Activated CD4-positive, CD25-positive, alpha-beta regulatory T cell treated with anti-CD3 and anti-CD28 coated beads, Interleukin-2, amount 50 U/mL, for 16 hours (primary cell): Measurements from ENCODE around the gene ALOX15B.

Experiments
- DNase-seq: peaks from one replicate; pipeline ENCODE4 v3.0.0-alpha.2; 2020; ENCODE audit warnings: low read depth, low spot score

The ALOX15B gene, protein sequence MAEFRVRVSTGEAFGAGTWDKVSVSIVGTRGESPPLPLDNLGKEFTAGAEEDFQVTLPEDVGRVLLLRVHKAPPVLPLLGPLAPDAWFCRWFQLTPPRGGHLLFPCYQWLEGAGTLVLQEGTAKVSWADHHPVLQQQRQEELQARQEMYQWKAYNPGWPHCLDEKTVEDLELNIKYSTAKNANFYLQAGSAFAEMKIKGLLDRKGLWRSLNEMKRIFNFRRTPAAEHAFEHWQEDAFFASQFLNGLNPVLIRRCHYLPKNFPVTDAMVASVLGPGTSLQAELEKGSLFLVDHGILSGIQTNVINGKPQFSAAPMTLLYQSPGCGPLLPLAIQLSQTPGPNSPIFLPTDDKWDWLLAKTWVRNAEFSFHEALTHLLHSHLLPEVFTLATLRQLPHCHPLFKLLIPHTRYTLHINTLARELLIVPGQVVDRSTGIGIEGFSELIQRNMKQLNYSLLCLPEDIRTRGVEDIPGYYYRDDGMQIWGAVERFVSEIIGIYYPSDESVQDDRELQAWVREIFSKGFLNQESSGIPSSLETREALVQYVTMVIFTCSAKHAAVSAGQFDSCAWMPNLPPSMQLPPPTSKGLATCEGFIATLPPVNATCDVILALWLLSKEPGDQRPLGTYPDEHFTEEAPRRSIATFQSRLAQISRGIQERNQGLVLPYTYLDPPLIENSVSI

DNA sequence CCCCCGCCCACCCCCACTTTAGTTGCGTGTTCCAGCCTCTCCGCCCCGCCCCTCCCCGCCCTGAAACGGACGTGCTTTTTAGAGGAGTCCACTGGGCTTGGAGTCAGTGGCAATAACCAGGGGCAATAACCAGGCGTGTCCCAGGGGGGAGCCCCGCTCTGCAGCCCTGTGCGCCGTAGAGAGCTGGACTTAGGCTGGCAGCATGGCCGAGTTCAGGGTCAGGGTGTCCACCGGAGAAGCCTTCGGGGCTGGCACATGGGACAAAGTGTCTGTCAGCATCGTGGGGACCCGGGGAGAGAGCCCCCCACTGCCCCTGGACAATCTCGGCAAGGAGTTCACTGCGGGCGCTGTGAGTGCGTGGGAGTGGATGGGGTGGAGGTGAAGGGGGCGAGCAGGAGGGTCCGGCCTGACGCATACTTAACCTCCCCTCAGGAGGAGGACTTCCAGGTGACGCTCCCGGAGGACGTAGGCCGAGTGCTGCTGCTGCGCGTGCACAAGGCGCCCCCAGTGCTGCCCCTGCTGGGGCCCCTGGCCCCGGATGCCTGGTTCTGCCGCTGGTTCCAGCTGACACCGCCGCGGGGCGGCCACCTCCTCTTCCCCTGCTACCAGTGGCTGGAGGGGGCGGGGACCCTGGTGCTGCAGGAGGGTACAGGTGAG lies at the start of gene ALOX15B:
ALOX15B (plus strand) TSS at position 106 of the 657 bp plus-strand sequence; CDS start at position 203, 97 bp downstream.
- DNase-seq, result no peak

- peak; percentile 91 for DNase-seq
These were observed 48.8 kb upstream of the ALOX15B start for GRCh38 chr17:7989781-7990655.

- no peak for DNase-seq
These were observed 46.3 kb upstream of the ALOX15B start for GRCh38 chr17:7992516-7992915.

DNA sequence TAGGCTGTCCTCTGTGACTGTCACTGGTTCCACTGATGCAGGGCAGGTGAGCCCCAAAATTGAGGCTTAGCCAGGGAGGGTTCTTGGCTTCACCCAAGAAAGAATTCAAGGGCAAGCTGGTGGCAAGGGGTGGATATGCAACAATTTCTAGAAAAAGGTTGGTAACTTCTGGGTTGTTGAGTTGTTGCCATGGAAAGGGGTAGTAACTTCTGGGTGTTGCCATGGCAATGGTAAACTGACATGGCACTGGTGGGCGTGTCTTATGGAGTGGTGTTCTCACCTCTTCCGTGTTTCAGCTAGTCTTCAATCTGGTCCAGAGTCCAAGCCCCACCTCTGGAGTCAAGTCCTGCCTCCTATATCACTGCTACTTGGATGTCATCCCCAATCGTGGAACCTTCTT lies 45.9 kb upstream of the ALOX15B start:
- DNase-seq, result no peak

DNA sequence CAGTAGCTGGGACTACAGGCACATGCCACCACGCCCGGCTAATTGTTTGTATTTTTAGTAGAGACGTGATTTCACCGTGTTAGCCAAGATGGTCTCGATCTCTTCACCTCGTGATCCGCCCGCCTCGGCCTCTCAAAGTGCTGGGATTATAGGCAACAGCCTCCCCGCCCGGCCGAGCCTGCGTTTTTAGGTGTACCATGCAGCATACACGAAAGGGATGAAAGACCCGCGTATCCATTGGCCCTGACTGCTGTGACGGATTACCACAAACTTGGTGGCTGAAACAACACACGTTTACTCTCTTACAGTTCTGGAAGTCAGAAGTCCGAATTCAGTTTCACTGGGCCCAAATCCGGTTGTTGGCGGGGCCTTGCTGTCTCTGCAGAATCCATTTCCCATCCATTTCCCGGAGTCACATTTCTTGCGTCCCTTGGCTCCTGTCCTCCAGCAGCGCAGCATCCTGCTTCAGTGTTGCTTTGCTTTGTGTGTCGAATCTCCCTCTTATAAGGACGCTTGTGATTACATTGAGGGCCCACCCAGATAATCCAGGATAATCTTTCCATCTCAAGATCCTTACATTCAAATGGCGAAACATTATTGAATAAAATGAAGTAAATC lies 44.8 kb upstream of the ALOX15B start:
- no peak for DNase-seq

DNA sequence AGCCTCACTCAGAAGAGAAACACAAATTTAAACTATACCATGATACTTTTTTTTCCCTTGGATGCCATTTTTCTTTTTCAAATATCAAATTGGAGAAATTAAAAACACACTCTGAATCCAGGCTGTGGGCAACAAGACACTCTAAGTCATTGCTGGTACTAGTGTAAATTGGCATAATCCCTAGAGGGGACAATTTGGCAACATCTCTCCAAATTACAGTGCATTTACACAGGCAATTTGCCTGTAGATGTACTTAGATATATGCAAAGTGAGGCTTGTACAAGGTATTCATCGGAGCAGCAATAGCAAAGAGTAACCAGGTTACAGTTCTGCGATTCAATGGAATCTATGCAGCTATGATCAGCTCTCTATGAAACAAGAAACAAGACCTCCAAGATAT lies 43.1 kb upstream of the ALOX15B start:
- DNase-seq, result no peak

DNA sequence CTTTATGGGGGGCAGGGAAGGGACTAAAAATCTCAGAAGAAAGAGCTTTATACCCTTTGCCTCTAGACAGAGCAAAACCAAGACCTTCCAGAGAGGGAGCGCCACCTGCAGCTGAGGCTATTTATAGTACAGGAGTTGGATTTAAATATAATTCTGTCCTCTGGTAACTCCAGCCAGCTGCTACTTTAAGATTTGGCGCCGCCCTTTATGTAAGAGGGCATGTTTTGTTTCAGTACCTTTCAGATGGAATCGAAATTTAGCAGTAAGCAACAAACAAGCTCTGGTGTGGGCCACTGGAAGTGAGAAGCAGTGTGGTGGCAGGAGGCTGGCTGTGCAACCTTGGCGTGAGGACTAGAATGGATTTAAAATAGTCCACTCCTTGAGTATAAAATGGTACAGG lies 41.7 kb upstream of the ALOX15B start:
- no peak for DNase-seq

- DNase-seq, result no peak
These were observed 36.7 kb upstream of the ALOX15B start, which contains the start of gene GUCY2D for GRCh38 chr17:8001976-8002720. GUCY2D (plus strand) TSS chr17:8002615; CDS start chr17:8003048, 433 bp downstream.

DNA sequence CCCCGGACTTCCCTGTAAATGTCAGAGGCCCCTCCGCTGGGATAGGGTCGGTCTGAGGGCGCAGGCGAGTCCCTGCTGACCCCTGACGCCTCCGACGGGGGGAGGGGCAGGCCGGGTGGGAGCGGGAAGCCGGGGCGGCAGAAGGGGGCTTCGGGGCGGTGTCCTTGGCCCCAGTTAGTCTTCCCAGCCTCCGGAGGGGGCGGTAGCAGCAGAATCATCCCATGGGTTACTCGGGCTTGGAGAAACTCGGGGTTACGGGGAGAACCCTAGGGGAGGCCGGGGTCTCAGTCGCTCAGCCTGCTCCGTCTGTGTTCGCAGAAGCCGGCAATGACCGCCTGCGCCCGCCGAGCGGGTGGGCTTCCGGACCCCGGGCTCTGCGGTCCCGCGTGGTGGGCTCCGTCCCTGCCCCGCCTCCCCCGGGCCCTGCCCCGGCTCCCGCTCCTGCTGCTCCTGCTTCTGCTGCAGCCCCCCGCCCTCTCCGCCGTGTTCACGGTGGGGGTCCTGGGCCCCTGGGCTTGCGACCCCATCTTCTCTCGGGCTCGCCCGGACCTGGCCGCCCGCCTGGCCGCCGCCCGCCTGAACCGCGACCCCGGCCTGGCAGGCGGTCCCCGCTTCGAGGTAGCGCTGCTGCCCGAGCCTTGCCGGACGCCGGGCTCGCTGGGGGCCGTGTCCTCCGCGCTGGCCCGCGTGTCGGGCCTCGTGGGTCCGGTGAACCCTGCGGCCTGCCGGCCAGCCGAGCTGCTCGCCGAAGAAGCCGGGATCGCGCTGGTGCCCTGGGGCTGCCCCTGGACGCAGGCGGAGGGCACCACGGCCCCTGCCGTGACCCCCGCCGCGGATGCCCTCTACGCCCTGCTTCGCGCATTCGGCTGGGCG lies 35.9 kb upstream of the ALOX15B start:
- no peak for DNase-seq

DNA sequence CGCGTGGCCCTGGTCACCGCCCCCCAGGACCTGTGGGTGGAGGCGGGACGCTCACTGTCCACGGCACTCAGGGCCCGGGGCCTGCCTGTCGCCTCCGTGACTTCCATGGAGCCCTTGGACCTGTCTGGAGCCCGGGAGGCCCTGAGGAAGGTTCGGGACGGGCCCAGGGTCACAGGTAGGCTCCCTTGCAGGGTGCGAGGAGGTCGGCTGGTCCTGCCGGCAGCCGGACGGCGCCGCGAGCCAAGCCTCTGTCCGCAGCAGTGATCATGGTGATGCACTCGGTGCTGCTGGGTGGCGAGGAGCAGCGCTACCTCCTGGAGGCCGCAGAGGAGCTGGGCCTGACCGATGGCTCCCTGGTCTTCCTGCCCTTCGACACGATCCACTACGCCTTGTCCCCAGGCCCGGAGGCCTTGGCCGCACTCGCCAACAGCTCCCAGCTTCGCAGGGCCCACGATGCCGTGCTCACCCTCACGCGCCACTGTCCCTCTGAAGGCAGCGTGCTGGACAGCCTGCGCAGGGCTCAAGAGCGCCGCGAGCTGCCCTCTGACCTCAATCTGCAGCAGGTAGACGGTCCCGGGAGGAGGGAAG lies 35.2 kb upstream of the ALOX15B start:
- DNase-seq, result no peak

DNA sequence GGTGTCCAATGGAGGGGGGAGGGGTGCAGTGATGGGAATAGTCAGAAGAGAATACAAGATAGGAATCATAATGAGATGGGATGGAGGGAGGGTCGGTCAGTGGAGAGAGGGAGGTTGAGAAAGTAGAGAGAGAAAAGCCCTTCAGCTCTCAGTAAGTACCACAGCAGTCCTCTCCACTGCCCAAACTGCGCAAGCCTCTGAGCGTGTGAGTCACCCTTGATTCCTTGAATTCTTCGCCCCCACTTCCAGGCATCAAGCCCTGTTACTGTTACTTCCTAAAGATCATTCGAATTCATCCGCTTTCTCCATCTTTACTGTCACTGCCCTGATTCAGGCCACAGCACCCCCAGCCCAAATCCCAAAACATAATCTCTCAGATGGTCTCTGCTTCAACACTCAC lies 34.0 kb upstream of the ALOX15B start:
- DNase-seq, result no peak

GRCh38 chr17:8005357-8005756 lies 33.5 kb upstream of the ALOX15B start:
- no peak for DNase-seq

DNA sequence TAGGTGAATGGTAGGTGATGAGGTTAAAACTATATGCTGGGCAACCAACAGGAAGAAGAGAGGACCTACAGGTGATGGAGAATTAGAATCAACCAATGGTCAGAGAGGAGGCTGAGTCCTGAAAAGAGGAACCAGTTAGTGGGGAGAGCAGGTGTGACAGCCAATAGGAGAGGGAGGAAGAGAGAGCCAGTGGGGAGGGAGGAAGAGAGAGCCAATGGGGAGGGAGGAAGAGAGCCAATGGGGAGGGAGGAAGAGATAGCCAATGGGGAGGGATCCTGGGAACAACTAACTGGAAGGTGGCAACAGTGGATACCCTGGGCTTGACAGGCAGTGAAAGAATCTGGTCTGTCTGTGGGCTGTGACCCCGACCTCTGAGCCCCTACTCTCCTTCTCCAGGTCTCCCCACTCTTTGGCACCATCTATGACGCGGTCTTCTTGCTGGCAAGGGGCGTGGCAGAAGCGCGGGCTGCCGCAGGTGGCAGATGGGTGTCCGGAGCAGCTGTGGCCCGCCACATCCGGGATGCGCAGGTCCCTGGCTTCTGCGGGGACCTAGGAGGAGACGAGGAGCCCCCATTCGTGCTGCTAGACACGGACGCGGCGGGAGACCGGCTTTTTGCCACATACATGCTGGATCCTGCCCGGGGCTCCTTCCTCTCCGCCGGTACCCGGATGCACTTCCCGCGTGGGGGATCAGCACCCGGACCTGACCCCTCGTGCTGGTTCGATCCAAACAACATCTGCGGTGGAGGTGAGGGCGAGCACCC lies 32.7 kb upstream of the ALOX15B start:
- no peak for DNase-seq

DNA sequence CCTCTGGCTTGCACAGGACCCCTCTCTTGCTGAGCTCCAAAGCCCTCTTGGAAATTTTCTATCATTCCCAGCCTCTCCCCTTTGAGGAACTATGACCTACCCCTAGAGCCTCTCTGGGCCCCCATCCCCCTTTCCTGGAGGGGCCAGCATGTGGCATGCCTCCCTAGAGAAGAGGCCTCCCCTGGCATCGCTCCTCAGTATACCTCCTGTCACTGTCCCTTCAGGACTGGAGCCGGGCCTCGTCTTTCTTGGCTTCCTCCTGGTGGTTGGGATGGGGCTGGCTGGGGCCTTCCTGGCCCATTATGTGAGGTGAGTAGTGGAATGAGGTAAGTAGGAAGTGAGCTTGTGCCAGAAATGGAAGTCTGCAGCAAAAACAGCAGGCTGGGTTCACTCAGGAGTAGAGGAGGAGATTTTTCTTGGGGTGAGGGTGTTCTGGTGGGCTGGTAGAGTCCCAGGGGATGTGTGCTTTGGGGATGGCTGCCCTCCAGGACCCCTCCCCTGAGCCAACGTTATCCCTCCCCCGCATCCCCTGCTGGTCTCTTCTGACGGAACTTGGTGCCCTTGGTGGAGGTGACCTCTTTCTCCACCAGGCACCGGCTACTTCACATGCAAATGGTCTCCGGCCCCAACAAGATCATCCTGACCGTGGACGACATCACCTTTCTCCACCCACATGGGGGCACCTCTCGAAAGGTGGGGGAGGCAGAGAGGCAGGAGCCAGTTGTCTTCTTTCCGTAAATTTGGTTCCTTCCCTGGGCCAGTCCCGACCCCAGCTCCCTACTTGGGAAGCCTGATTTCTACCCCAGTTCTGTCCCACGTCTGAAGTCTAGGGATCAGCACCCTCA lies 31.8 kb upstream of the ALOX15B start:
- DNase-seq, result no peak

GRCh38 chr17:8007836-8008235 lies 31.0 kb upstream of the ALOX15B start:
- no peak for DNase-seq

- DNase-seq, result no peak
These were observed 26.7 kb upstream of the ALOX15B start for GRCh38 chr17:8012045-8012580.
